ENCODE results near the gene MBNL3. TPM values are rescaled to one million over a fixed set of nuclear protein-coding genes. Genes with fewer than 3 reads are reported as not detected.

MBNL3 gene, protein sequence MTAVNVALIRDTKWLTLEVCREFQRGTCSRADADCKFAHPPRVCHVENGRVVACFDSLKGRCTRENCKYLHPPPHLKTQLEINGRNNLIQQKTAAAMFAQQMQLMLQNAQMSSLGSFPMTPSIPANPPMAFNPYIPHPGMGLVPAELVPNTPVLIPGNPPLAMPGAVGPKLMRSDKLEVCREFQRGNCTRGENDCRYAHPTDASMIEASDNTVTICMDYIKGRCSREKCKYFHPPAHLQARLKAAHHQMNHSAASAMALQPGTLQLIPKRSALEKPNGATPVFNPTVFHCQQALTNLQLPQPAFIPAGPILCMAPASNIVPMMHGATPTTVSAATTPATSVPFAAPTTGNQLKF
- total RNA-seq = 10 to 100 TPM; 30.6 to 41.3 (median 37.2) TPM

- Histone ChIP-seq H3K27ac (peak within 1 kb of the TSS; percentile 94), H3K36me3 (no peaks in the 10 kb centered on the region), H3K4me1 (peaks cover 5% of the 10 kb centered on the region), H3K9me3 (no peaks in the 10 kb centered on the region), H3K4me3 (peak within 1 kb of the TSS; percentile 62), H3K27me3 (no peaks in the 10 kb centered on the region)
- no peak for TF ChIP-seq POLR2AphosphoS5 (IDR thresholded peaks at IDR 0.05)
- TF ChIP-seq EP300 (IDR thresholded peaks at IDR 0.05) = no peak
- no peak for TF ChIP-seq POLR2A (IDR thresholded peaks at IDR 0.05)
- TF ChIP-seq, protein P1, sequence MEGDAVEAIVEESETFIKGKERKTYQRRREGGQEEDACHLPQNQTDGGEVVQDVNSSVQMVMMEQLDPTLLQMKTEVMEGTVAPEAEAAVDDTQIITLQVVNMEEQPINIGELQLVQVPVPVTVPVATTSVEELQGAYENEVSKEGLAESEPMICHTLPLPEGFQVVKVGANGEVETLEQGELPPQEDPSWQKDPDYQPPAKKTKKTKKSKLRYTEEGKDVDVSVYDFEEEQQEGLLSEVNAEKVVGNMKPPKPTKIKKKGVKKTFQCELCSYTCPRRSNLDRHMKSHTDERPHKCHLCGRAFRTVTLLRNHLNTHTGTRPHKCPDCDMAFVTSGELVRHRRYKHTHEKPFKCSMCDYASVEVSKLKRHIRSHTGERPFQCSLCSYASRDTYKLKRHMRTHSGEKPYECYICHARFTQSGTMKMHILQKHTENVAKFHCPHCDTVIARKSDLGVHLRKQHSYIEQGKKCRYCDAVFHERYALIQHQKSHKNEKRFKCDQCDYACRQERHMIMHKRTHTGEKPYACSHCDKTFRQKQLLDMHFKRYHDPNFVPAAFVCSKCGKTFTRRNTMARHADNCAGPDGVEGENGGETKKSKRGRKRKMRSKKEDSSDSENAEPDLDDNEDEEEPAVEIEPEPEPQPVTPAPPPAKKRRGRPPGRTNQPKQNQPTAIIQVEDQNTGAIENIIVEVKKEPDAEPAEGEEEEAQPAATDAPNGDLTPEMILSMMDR (IDR thresholded peaks at IDR 0.05) = no peak
- 31% methylated on average over 39 of the region's 59 CpGs for WGBS
- DNase-seq (ENCODE audit: low spot score in 2 of 2) = peak; percentile 78
Observed at GRCh38 chrX:132488819-132489577, at the start of gene MBNL3. TSS of gene MBNL3 (minus strand) at chrX:132489038. CDS start at chrX:132439611, 49,427 bp downstream.

- H3K4me3 ChIP-seq = no peak overlapping the region
- H3K36me3 ChIP-seq = no peaks in the 10 kb centered on the region
- H3K9me3 ChIP-seq = no peaks in the 10 kb centered on the region
- H3K27me3 ChIP-seq = no peaks in the 10 kb centered on the region
- WGBS = 57% methylated on average over 2 of the region's 2 CpGs
- no peaks in the 10 kb centered on the region for H3K4me1 ChIP-seq
- TF ChIP-seq POLR2AphosphoS5 (IDR thresholded peaks at IDR 0.05) (no peak), POLR2A (IDR thresholded peaks at IDR 0.05) (no peak), EP300 (IDR thresholded peaks at IDR 0.05) (no peak)
- TF ChIP-seq, protein P1 (IDR thresholded peaks at IDR 0.05) = no peak
- DNase-seq (ENCODE audit: low spot score in 2 of 2) = no peak
- no peak overlapping the region for H3K27ac ChIP-seq
Observed at GRCh38 chrX:132533409-132533808, 44.6 kb upstream of the MBNL3 start.

- H3K27ac ChIP-seq = no peak overlapping the region
- no peak overlapping the region for H3K4me3 ChIP-seq
- H3K36me3 ChIP-seq = no peaks in the 10 kb centered on the region
- no peaks in the 10 kb centered on the region for H3K4me1 ChIP-seq
- no peak for DNase-seq (ENCODE audit: low spot score in 2 of 2)
- H3K27me3 ChIP-seq = no peaks in the 10 kb centered on the region
- TF ChIP-seq, protein P1 (IDR thresholded peaks at IDR 0.05) = no peak
- no peak for TF ChIP-seq EP300 (IDR thresholded peaks at IDR 0.05)
- TF ChIP-seq POLR2AphosphoS5 (IDR thresholded peaks at IDR 0.05) = no peak
- no peak for TF ChIP-seq POLR2A (IDR thresholded peaks at IDR 0.05)
- no peaks in the 10 kb centered on the region for H3K9me3 ChIP-seq
- WGBS = 46% methylated on average over 1 of the region's 1 CpG
Observed at GRCh38 chrX:132532913-132533312, 44.1 kb upstream of the MBNL3 start.

DNA sequence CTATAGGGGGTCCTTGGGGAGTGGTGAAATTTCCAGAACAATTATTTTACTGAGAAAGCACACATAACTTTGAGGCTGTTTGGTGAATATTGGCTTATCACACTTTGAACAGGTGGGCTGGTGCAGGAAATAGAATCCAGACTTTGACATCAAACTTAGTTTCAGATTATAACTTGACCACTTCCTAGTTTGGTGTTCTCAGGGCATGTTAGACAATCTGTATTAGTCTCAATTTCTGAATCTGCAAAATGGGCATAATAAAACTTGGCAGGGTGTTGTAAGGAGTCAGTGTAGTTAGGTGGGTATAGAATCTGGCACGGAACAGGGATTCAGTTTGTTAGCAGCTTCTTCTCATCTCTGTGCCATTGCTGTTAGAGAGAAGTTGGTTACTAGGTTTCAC, 43.3 kb upstream of the MBNL3 start:
- TF ChIP-seq EP300 (IDR thresholded peaks at IDR 0.05) (no peak), POLR2AphosphoS5 (IDR thresholded peaks at IDR 0.05) (no peak), POLR2A (IDR thresholded peaks at IDR 0.05) (no peak)
- TF ChIP-seq, protein P1 (IDR thresholded peaks at IDR 0.05) = no peak
- no peaks in the 10 kb centered on the region for H3K36me3 ChIP-seq
- WGBS = 77% methylated on average over 1 of the region's 1 CpG
- no peak overlapping the region for H3K4me3 ChIP-seq
- H3K27ac ChIP-seq = no peak overlapping the region
- no peaks in the 10 kb centered on the region for H3K9me3 ChIP-seq
- H3K27me3 ChIP-seq = no peaks in the 10 kb centered on the region
- H3K4me1 ChIP-seq = no peaks in the 10 kb centered on the region
- DNase-seq (ENCODE audit: low spot score in 2 of 2) = no peak

DNA sequence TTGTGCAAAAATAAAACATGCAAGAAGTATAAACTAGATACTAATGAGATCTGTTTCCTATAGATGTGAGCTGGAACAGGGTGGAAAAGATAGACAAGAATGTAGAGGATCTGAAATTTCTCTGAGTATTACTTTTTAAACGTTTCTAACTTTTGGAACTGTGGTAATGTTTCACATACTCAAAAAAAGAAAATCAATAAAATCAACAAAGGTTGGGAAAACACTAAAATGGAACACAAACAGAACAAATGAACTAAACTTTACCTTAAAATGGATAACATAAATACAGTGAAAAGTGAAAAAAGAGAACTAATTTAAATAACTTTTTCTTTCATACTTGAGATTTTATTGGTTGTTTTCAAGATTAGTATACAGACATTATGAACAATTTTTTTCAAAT, 32.0 kb upstream of the MBNL3 start:
- H3K4me1 ChIP-seq = no peaks in the 10 kb centered on the region
- WGBS = 54% methylated on average over 1 of the region's 1 CpG
- no peak overlapping the region for H3K27ac ChIP-seq
- no peaks in the 10 kb centered on the region for H3K36me3 ChIP-seq
- H3K9me3 ChIP-seq = no peaks in the 10 kb centered on the region
- no peak for TF ChIP-seq POLR2AphosphoS5 (IDR thresholded peaks at IDR 0.05)
- TF ChIP-seq POLR2A (IDR thresholded peaks at IDR 0.05) = no peak
- TF ChIP-seq, protein P1 (IDR thresholded peaks at IDR 0.05) = no peak
- no peak for TF ChIP-seq EP300 (IDR thresholded peaks at IDR 0.05)
- DNase-seq (ENCODE audit: low spot score in 2 of 2) = no peak
- H3K4me3 ChIP-seq = no peak overlapping the region
- H3K27me3 ChIP-seq = no peaks in the 10 kb centered on the region
